Neural crest cell (in vitro differentiated cells): ENCODE data around the gene FOXP1. TPM values are rescaled to one million over a fixed set of nuclear protein-coding genes. Genes with fewer than 3 reads are reported as not detected.

Experiments used
- DNase-seq: peaks from one replicate; pipeline ENCODE4 v3.0.0; 2021; ENCODE audit warnings: low read depth, mixed read lengths, low spot score
- H3K27ac Mint-ChIP-seq: one replicate; pipeline ENCODE4 v1.8.0; 2021; ENCODE audit warnings: mild to moderate bottlenecking, mixed read lengths; ENCODE audit not compliant: unreplicated experiment
- H3K27me3 Mint-ChIP-seq: 2 replicates; pipeline ENCODE4 v1.8.0; 2021; ENCODE audit warnings: low read depth, mild to moderate bottlenecking, mixed read lengths
- H3K36me3 Mint-ChIP-seq: 2 replicates; pipeline ENCODE4 v1.8.0; 2021; ENCODE audit warnings: low read depth, mild to moderate bottlenecking, mixed read lengths
- H3K4me1 Mint-ChIP-seq: 2 replicates; pipeline ENCODE4 v1.8.0; 2021; ENCODE audit warnings: mixed read lengths
- H3K4me3 Mint-ChIP-seq: one replicate; pipeline ENCODE4 v1.8.0; 2021; ENCODE audit warnings: mild to moderate bottlenecking, mixed read lengths
- H3K9me3 Mint-ChIP-seq: 2 replicates; pipeline ENCODE4 v1.8.0; 2021; ENCODE audit warnings: mixed read lengths
- CTCF ChIP-seq: fragments of 200-600 bp; sonication (generic); conservative IDR thresholded peaks from 2 replicates; pipeline ENCODE4 v1.5.0; 2021; ENCODE audit warnings: antibody characterized with exemption, mild to moderate bottlenecking
- total RNA-seq: library from RNA; stranded (reverse); gene quantifications from 2 replicates; pipeline ENCODE4 v1.2.1, GENCODE V29; 2021

The FOXP1 gene
- total RNA-seq, 1 donor from 2014 or later: 22.8 TPM

GRCh38 chr3:71487418-71487817, 96.1 kb downstream of the FOXP1 start:
- Mint-ChIP-seq H3K27ac (no peak overlapping the region), H3K27me3 (no peaks in the 10 kb centered on the region), H3K36me3 (peaks cover 13% of the 10 kb centered on the region), H3K9me3 (peaks cover 7% of the 10 kb centered on the region), H3K4me1 (no peaks in the 10 kb centered on the region), H3K4me3 (no peak overlapping the region)
- TF ChIP-seq CTCF: no peak
- DNase-seq: no peak

- DNase-seq: no peak
- Mint-ChIP-seq H3K9me3 (peaks cover 6% of the 10 kb centered on the region), H3K4me1 (no peaks in the 10 kb centered on the region), H3K27ac (no peak overlapping the region), H3K36me3 (peaks cover 11% of the 10 kb centered on the region), H3K4me3 (no peak overlapping the region), H3K27me3 (no peaks in the 10 kb centered on the region)
- no peak for TF ChIP-seq CTCF
Measured at GRCh38 chr3:71486831-71487230, 96.7 kb downstream of the FOXP1 start.

GRCh38 chr3:71485896-71486295, 97.6 kb downstream of the FOXP1 start:
- Mint-ChIP-seq H3K4me1 (no peaks in the 10 kb centered on the region), H3K36me3 (peaks cover 3% of the 10 kb centered on the region), H3K27me3 (no peaks in the 10 kb centered on the region), H3K9me3 (no peaks in the 10 kb centered on the region), H3K4me3 (no peak overlapping the region), H3K27ac (no peak overlapping the region)
- DNase-seq: no peak
- TF ChIP-seq CTCF: no peak

- Mint-ChIP-seq H3K27me3 (no peaks in the 10 kb centered on the region), H3K4me1 (no peaks in the 10 kb centered on the region), H3K36me3 (no peaks in the 10 kb centered on the region), H3K4me3 (no peak overlapping the region), H3K27ac (no peak overlapping the region), H3K9me3 (no peaks in the 10 kb centered on the region)
- no peak for TF ChIP-seq CTCF
- DNase-seq: no peak
Measured at GRCh38 chr3:71484452-71484851, 99.1 kb downstream of the FOXP1 start.

GRCh38 chr3:71484047-71484446, 99.5 kb downstream of the FOXP1 start:
- Mint-ChIP-seq H3K27ac (no peak overlapping the region), H3K4me3 (no peak overlapping the region)
- no peak for TF ChIP-seq CTCF

GRCh38 chr3:71482771-71483170, 100.8 kb downstream of the FOXP1 start:
- TF ChIP-seq CTCF: no peak
- Mint-ChIP-seq H3K27me3 (no peaks in the 10 kb centered on the region), H3K36me3 (no peaks in the 10 kb centered on the region), H3K4me3 (no peak overlapping the region), H3K27ac (no peak overlapping the region), H3K9me3 (no peaks in the 10 kb centered on the region), H3K4me1 (no peaks in the 10 kb centered on the region)
- no peak for DNase-seq

More at GRCh38 chr3:71484047-71484446, 99.5 kb downstream of the FOXP1 start:
- Mint-ChIP-seq H3K9me3 (no peaks in the 10 kb centered on the region), H3K4me1 (no peaks in the 10 kb centered on the region), H3K27me3 (no peaks in the 10 kb centered on the region), H3K36me3 (no peaks in the 10 kb centered on the region)
- DNase-seq: no peak
